VCaP (cell line): Measurements from ENCODE around the gene PKP4.

Experiments
- H3K27ac ChIP-seq: fragments of 450-650 bp; 2 replicates; pipeline ENCODE4 v1.5.1; 2017
- TF ChIP-seq, protein P1 (sequence below): fragments of 450-650 bp; conservative IDR thresholded peaks from 2 replicates; pipeline ENCODE4 v1.5.1; 2017; ENCODE audit warnings: mild to moderate bottlenecking, moderate library complexity

The PKP4 gene

DNA sequence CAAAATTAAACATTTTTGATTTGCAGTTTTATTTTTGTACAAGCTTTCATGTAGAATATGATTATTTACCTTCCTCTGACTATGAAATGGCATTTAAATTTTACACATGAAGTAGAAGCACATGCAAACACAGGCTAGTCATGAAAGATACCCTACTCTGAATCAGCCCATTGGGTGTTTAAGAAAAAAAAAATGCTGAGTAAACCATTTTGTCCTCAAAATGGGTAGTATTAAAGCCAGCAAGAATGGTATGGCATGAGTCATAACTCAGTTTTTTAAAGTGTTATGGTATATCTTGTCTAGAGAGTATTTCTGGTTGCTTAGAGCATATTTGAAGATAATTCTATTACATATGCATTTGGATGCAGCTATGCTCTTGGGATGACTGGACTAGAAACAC lies 55.0 kb downstream of the PKP4 start:
- TF ChIP-seq, protein P1, sequence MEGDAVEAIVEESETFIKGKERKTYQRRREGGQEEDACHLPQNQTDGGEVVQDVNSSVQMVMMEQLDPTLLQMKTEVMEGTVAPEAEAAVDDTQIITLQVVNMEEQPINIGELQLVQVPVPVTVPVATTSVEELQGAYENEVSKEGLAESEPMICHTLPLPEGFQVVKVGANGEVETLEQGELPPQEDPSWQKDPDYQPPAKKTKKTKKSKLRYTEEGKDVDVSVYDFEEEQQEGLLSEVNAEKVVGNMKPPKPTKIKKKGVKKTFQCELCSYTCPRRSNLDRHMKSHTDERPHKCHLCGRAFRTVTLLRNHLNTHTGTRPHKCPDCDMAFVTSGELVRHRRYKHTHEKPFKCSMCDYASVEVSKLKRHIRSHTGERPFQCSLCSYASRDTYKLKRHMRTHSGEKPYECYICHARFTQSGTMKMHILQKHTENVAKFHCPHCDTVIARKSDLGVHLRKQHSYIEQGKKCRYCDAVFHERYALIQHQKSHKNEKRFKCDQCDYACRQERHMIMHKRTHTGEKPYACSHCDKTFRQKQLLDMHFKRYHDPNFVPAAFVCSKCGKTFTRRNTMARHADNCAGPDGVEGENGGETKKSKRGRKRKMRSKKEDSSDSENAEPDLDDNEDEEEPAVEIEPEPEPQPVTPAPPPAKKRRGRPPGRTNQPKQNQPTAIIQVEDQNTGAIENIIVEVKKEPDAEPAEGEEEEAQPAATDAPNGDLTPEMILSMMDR = no peak
- no peak overlapping the region for H3K27ac ChIP-seq

DNA sequence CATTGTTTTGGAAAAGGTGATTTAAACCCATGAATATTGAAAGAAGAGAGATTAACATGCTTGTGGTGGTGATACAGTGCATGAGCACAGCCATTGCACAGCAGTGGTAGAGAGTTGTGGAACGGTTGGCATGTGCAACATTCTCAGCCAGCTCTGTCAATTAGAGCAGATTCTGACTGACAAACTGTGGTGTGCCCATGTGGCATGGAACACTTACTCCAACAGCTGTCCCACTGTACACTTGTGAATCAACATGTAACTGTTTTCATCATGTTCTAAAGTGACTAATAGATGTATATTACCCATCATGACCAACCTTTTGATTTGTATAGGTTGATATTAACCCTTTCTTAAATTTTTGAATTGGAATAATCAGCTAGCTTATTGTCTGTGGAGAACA lies 55.6 kb downstream of the PKP4 start:
- TF ChIP-seq, protein P1 = no peak
- no peak overlapping the region for H3K27ac ChIP-seq

DNA sequence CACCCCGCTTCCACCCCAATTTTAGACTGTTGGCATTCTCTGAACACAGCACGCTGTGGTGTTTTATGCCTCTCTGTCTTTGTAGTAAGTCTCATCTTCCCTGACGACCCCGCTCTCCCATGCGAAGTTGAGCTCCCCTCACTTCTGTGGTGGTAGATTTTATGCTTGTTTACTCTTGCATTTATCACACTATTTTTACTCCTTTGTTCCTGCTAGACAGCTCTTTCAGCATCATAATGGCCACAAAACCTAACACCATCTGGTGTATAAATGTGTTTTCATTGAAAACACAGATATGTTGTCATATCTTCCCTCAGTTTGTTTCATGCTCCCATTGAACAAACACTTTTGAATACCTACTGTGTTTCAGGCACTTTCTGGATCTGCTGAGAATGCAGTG lies 57.1 kb downstream of the PKP4 start:
- TF ChIP-seq, protein P1 = no peak
- no peak overlapping the region for H3K27ac ChIP-seq

DNA sequence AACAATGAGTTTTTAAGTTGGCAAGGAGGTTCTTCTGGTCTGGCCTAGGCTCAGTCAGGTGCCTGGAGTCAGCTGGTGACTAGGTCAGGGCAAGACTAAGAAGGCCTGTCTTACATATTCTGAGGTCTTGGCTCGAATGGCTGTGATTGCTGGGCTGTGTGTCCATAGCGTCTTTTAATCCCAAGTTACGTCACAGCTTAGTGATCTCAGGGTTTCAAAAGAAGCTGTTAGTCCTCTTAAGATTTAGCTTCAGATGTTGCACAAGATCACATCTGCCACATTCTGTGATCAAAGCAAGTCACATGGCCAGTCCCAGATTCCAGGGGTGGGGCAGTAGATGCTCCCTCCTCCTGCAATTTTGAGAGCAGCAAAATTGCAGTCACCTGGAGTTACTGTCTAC lies 61.3 kb downstream of the PKP4 start:
- TF ChIP-seq, protein P1 = no peak

DNA sequence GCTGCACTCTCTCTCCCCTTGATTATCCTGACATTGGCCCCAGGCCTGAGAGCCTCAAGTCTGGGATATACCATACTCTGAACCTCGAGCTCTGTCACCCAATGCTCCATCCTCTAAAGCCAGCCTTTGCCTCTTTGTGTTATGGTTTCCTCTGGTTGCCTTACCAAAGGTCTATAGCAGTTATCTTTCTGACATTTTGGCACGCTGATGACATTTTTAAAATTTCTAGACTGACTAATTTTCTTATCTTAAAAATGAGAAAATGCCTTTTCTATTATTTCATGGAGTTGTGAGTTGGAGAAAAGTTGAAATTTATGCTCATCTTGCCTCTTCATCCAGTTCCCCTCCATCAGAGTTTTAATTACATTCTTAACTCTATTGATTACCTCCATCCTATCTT lies 62.7 kb downstream of the PKP4 start:
- TF ChIP-seq, protein P1 = no peak
- no peak overlapping the region for H3K27ac ChIP-seq

More for the DNA sequence above, 61.3 kb downstream of the PKP4 start:
- no peak overlapping the region for H3K27ac ChIP-seq

DNA sequence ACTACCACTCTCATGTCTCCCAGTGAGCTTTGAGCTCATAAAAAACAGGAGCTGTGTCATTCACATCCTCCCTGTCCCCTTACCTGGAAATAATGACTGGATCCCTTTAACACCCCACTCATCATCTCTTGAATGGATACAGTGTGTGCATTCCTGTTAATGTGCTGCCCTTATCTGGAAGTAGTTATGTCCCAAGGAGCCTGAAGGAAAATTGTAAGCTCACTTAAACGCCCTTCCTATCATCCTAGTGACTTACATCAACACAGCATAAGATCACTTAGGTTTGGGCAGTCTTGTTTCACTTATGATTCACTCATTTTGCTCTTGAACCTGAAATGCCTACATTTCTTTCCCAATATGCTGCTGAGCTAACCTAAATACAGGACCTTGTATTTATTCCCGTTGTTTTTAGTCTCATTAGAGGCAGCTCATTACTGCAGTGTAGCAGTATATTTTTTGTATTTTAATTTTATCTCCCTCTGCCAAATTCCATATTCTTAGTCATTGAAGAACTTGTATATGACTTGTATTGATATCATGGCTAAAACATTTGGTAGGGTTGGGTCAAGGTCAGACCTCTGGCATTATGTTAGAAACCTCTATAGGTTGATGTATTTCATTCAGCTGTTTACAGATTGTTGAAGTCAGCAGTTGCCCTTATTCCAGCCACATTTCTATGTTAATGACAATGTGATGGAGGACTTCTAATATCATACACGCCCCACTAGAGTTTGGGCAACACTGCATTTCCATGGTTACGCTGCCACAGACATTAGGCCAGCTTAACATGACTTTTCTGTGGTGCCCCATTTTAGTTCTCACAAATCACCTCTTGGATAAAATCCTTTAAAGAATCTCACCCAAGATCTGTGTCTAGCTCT lies 72.9 kb downstream of the PKP4 start:
- no peak overlapping the region for H3K27ac ChIP-seq
- TF ChIP-seq, protein P1 = no peak

DNA sequence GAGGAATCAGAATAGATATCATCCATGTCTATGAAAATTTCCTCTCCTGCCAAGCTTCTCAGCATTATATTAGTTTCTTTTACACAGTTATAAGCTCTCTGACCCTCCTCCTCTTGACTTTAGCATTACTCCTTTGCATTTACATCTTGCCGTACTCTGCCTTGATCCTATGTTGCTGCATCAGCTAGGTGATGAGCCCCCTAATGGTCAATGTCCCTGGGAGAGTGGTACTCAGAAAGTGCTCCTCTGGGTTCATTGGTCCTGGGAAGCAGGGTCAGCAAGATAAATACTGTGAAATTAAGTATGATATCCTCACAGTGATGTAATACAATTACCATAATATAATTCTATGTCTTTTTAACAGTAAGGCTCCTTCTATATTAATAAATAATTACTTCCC lies 74.1 kb downstream of the PKP4 start:
- TF ChIP-seq, protein P1 = no peak

More for the DNA sequence above, 74.1 kb downstream of the PKP4 start:
- H3K27ac ChIP-seq = no peak overlapping the region
